Ishikawa (cell line): Measurements from ENCODE around the gene MYLK4.

Experiments used
- CEBPB ChIP-seq: IDR thresholded peaks from 2 replicates; pipeline ENCODE4 v1.6.1; 2012
- CREB1 ChIP-seq: IDR thresholded peaks from 2 replicates; pipeline ENCODE4 v1.6.1; 2012; ENCODE audit warnings: low read depth
- EGR1 ChIP-seq: IDR thresholded peaks from 2 replicates; pipeline ENCODE4 v1.6.1; 2012
- EP300 ChIP-seq: IDR thresholded peaks from 2 replicates; pipeline ENCODE4 v1.6.1; 2012; ENCODE audit warnings: borderline replicate concordance
- FOXM1 ChIP-seq: IDR thresholded peaks from 2 replicates; pipeline ENCODE4 v1.6.1; 2012; ENCODE audit warnings: low read depth, borderline replicate concordance
- NFIC ChIP-seq: IDR thresholded peaks from 2 replicates; pipeline ENCODE4 v1.6.1; 2012
- RAD21 ChIP-seq: IDR thresholded peaks from 2 replicates; pipeline ENCODE4 v1.6.1; 2012; ENCODE audit warnings: low read depth
- TAF1 ChIP-seq: IDR thresholded peaks from 2 replicates; pipeline ENCODE4 v1.6.1; 2012; ENCODE audit warnings: low read depth, mild to moderate bottlenecking
- TCF12 ChIP-seq: IDR thresholded peaks from 2 replicates; pipeline ENCODE4 v1.6.1; 2012; ENCODE audit warnings: low read depth
- TEAD4 ChIP-seq: IDR thresholded peaks from 2 replicates; pipeline ENCODE4 v1.6.1; 2012
- YY1 ChIP-seq: IDR thresholded peaks from 2 replicates; pipeline ENCODE4 v1.6.1; 2012; ENCODE audit warnings: low read depth
- ZBTB7A ChIP-seq: IDR thresholded peaks from 2 replicates; pipeline ENCODE4 v1.6.1; 2012; ENCODE audit warnings: low read depth
- TF ChIP-seq, protein P1 (sequence below): IDR thresholded peaks from 2 replicates; pipeline ENCODE4 v1.6.1; 2012
- TF ChIP-seq, protein P2 (sequence below): IDR thresholded peaks from 2 replicates; pipeline ENCODE4 v1.6.1; 2012; ENCODE audit warnings: low read depth, mild to moderate bottlenecking
- TF ChIP-seq, protein P3 (sequence below): IDR thresholded peaks from 2 replicates; pipeline ENCODE4 v1.6.1; 2012

MYLK4 gene

DNA sequence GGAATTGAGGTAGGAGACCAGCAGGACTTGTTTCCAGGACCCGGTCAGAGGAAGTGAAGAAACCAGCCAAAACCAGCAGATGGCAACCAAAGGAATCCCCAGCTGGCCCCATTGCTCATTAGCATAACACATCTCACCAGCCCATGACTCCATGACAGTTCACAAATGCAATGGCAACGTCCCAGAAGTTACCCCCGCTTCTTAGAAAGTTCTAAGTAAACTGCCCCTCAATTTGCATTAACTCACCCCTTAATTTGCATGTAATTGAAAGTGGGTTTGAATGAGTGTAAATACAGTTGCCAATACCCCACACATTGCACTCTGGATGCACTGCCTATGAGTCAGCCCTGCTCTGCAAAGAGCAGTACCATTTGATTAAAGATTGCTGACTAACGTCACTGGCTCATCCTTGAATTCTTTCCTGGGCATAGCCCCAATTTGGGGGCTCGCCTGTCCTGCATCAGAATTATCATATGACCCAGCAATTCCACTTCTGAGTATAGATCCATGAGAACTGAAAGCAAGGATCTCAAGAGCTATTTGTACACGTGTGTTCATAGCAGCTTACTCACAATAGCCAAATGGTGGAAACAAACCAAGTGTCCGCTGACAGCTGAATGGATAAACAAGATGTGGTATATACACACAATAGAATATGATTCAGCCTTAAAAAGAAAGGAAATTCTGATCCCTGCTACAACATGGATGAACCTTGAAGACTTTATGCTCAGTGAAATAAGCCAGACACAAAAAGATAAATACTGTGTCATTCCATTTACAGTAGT lies 36.4 kb downstream of the MYLK4 start:
- TF ChIP-seq EP300 = no peak
- no peak for TF ChIP-seq NFIC
- no peak for TF ChIP-seq TEAD4
- no peak for TF ChIP-seq EGR1
- TF ChIP-seq, protein P1, sequence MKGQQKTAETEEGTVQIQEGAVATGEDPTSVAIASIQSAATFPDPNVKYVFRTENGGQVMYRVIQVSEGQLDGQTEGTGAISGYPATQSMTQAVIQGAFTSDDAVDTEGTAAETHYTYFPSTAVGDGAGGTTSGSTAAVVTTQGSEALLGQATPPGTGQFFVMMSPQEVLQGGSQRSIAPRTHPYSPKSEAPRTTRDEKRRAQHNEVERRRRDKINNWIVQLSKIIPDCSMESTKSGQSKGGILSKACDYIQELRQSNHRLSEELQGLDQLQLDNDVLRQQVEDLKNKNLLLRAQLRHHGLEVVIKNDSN = no peak
- no peak for TF ChIP-seq TCF12
- no peak for TF ChIP-seq FOXM1
- no peak for TF ChIP-seq CEBPB
- TF ChIP-seq YY1 = no peak
- TF ChIP-seq, protein P2, sequence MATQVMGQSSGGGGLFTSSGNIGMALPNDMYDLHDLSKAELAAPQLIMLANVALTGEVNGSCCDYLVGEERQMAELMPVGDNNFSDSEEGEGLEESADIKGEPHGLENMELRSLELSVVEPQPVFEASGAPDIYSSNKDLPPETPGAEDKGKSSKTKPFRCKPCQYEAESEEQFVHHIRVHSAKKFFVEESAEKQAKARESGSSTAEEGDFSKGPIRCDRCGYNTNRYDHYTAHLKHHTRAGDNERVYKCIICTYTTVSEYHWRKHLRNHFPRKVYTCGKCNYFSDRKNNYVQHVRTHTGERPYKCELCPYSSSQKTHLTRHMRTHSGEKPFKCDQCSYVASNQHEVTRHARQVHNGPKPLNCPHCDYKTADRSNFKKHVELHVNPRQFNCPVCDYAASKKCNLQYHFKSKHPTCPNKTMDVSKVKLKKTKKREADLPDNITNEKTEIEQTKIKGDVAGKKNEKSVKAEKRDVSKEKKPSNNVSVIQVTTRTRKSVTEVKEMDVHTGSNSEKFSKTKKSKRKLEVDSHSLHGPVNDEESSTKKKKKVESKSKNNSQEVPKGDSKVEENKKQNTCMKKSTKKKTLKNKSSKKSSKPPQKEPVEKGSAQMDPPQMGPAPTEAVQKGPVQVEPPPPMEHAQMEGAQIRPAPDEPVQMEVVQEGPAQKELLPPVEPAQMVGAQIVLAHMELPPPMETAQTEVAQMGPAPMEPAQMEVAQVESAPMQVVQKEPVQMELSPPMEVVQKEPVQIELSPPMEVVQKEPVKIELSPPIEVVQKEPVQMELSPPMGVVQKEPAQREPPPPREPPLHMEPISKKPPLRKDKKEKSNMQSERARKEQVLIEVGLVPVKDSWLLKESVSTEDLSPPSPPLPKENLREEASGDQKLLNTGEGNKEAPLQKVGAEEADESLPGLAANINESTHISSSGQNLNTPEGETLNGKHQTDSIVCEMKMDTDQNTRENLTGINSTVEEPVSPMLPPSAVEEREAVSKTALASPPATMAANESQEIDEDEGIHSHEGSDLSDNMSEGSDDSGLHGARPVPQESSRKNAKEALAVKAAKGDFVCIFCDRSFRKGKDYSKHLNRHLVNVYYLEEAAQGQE = no peak
- TF ChIP-seq ZBTB7A = no peak
- TF ChIP-seq TAF1 = no peak

DNA sequence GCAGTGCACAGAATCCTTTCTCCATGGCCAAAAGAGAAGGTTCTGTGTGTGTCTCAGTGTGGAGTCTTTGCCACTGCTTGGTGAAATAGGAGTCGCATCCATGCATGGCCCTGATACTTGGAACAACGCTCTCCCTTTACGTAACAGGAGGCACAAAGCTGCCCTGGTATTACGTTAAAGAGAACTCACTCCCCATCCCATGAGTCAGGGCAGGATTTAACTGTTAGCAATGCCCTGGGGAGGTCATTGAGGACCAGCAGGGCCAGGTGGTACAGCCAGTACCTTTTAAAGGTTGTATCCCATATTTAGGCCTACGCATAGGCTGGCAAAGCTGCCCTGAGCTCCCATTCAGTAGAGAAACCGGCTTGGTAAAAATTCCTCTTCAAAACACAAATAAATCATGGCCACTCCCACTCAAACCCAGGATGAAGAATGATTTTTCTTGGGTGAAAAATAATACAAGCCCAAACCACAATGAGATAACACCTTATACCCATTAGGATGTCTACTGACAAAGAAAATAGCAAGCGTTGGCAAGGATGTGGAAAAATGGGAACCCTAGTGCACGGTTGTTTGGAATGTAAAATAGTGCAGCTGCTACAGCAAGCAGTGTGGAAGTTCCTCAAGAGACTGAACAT lies 37.1 kb downstream of the MYLK4 start:
- no peak for TF ChIP-seq EP300
- no peak for TF ChIP-seq CREB1
- no peak for TF ChIP-seq TCF12
- TF ChIP-seq TAF1 = no peak
- no peak for TF ChIP-seq NFIC
- TF ChIP-seq YY1 = no peak
- TF ChIP-seq, protein P1 = no peak
- no peak for TF ChIP-seq FOXM1
- TF ChIP-seq, protein P2 = no peak
- no peak for TF ChIP-seq CEBPB
- TF ChIP-seq, protein P3, sequence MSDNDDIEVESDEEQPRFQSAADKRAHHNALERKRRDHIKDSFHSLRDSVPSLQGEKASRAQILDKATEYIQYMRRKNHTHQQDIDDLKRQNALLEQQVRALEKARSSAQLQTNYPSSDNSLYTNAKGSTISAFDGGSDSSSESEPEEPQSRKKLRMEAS = no peak
- TF ChIP-seq TEAD4 = no peak
- TF ChIP-seq RAD21 = no peak
- no peak for TF ChIP-seq ZBTB7A
- TF ChIP-seq EGR1 = no peak

DNA sequence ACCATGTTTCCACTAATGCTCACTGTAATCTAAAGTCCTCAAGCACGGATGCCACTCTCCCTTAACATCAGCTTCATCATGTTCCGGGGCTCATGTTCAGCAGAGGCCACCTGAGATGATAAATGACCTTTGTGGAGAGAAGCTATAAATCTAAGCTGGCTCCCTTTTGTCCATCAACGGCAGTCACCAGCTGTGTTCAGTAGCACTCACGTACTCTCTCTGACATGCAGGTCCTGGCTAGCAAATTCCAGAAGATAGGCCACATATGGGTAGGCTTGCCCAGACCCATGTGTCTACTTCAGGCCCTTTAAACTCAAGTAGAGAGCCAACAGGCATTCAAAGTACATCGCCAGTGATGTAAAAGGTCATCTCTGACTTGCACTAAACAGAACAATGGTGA lies 38.6 kb downstream of the MYLK4 start:
- TF ChIP-seq, protein P2 = no peak
- TF ChIP-seq TAF1 (no peak), CREB1 (no peak), ZBTB7A (no peak), EP300 (no peak), TEAD4 (no peak), TCF12 (no peak), CEBPB (no peak), NFIC (no peak), YY1 (no peak), RAD21 (no peak), EGR1 (no peak), FOXM1 (no peak)
- TF ChIP-seq, protein P1 = no peak
- TF ChIP-seq, protein P3 = no peak
